ENCODE data around the gene PSAT1. TPM values are rescaled to one million over a fixed set of nuclear protein-coding genes. Genes with fewer than 3 reads are reported as not detected.

The PSAT1 gene
- polyA plus RNA-seq, 1 donor from 2014 or later, result 18.0 TPM

DNA sequence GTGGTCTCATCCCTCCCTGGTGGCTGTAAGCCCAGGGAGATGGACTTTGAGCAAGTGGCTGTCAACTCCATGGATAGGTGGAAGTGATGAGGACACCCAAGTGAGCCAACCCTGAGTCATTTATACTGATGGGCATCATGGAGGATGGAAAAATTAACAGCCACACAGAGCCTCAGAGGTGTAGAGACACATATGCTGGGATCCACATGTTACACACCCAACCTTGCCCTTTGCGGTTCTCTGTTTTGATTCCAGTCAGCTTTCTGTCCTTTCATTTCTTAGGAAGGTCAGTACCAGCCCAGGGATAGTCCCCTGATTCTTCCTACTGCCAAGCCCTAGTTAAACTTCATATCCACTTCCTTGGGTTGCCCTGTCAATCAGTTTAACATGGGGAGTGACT is 51.9 kb downstream of the PSAT1 start:
- H2AFZ ChIP-seq (ENCODE audit: low read depth, low read length), result no peak overlapping the region
- H3K36me3 ChIP-seq (ENCODE audit: insufficient read depth, low read length), result no peaks in the 10 kb centered on the region
- no peaks in the 10 kb centered on the region for H3K9me3 ChIP-seq (ENCODE audit: low read length)
- TF ChIP-seq RAD21 (conservative IDR thresholded peaks at IDR 0.05) (no peak), EP300 (conservative IDR thresholded peaks at IDR 0.05; ENCODE audit: poor library complexity, severe bottlenecking) (no peak), TAF1 (IDR thresholded peaks at IDR 0.05; ENCODE audit: low read depth) (no peak), SMC3 (conservative IDR thresholded peaks at IDR 0.05; ENCODE audit: poor library complexity) (no peak), EZH2 (IDR thresholded peaks at IDR 0.05; ENCODE audit: borderline replicate concordance, insufficient read depth, low read length, poor library complexity, severe bottlenecking) (no peak), MXI1 (conservative IDR thresholded peaks at IDR 0.05; ENCODE audit: poor library complexity, severe bottlenecking) (no peak), POLR2AphosphoS5 (IDR thresholded peaks at IDR 0.05) (no peak)
- TF ChIP-seq, protein P1, sequence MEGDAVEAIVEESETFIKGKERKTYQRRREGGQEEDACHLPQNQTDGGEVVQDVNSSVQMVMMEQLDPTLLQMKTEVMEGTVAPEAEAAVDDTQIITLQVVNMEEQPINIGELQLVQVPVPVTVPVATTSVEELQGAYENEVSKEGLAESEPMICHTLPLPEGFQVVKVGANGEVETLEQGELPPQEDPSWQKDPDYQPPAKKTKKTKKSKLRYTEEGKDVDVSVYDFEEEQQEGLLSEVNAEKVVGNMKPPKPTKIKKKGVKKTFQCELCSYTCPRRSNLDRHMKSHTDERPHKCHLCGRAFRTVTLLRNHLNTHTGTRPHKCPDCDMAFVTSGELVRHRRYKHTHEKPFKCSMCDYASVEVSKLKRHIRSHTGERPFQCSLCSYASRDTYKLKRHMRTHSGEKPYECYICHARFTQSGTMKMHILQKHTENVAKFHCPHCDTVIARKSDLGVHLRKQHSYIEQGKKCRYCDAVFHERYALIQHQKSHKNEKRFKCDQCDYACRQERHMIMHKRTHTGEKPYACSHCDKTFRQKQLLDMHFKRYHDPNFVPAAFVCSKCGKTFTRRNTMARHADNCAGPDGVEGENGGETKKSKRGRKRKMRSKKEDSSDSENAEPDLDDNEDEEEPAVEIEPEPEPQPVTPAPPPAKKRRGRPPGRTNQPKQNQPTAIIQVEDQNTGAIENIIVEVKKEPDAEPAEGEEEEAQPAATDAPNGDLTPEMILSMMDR (IDR thresholded peaks at IDR 0.05; ENCODE audit: poor library complexity, severe bottlenecking), result no peak
- TF ChIP-seq, protein P2, sequence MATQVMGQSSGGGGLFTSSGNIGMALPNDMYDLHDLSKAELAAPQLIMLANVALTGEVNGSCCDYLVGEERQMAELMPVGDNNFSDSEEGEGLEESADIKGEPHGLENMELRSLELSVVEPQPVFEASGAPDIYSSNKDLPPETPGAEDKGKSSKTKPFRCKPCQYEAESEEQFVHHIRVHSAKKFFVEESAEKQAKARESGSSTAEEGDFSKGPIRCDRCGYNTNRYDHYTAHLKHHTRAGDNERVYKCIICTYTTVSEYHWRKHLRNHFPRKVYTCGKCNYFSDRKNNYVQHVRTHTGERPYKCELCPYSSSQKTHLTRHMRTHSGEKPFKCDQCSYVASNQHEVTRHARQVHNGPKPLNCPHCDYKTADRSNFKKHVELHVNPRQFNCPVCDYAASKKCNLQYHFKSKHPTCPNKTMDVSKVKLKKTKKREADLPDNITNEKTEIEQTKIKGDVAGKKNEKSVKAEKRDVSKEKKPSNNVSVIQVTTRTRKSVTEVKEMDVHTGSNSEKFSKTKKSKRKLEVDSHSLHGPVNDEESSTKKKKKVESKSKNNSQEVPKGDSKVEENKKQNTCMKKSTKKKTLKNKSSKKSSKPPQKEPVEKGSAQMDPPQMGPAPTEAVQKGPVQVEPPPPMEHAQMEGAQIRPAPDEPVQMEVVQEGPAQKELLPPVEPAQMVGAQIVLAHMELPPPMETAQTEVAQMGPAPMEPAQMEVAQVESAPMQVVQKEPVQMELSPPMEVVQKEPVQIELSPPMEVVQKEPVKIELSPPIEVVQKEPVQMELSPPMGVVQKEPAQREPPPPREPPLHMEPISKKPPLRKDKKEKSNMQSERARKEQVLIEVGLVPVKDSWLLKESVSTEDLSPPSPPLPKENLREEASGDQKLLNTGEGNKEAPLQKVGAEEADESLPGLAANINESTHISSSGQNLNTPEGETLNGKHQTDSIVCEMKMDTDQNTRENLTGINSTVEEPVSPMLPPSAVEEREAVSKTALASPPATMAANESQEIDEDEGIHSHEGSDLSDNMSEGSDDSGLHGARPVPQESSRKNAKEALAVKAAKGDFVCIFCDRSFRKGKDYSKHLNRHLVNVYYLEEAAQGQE (IDR thresholded peaks at IDR 0.05; ENCODE audit: borderline replicate concordance), result no peak
- no peaks in the 10 kb centered on the region for H3K27me3 ChIP-seq (ENCODE audit: insufficient read depth, low read depth, low read length)
- no peaks in the 10 kb centered on the region for H3F3A ChIP-seq (ENCODE audit: insufficient read depth, low read length, poor library complexity, severe bottlenecking)
- H3K4me3 ChIP-seq (ENCODE audit: low read length), result no peak overlapping the region
- H3K9ac ChIP-seq (ENCODE audit: low read length), result no peak overlapping the region
- no peak overlapping the region for H3K27ac ChIP-seq (ENCODE audit: low read length)
- H4K20me1 ChIP-seq (ENCODE audit: insufficient read depth), result no peaks in the 10 kb centered on the region
- H3K9me2 ChIP-seq (ENCODE audit: insufficient read depth, low read length), result no peaks in the 10 kb centered on the region
- no peak overlapping the region for H3K4me2 ChIP-seq (ENCODE audit: low read length)
- no peaks in the 10 kb centered on the region for H3K79me2 ChIP-seq (replicated peaks; ENCODE audit: insufficient read depth, low read length)

DNA sequence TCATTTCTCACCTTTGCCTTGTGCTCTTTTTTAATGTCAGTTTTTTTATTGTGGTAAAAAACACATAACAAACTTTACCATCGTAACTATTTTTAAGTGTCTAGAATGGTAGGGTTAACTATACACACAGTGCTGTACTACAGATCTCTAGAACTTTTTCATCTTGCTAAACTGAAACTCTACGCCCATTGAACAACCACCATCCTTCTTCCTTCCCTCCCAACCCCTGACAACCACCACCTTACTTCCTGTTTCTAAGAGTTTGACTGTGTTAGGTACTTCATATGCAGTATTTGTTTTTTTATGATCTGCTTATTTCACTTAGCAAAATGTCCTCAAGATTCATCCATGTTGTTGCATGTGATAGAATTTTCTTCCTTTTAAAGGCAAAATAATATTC is 54.9 kb downstream of the PSAT1 start:
- no peak overlapping the region for H3K9ac ChIP-seq (ENCODE audit: low read length)
- no peaks in the 10 kb centered on the region for H3K9me2 ChIP-seq (ENCODE audit: insufficient read depth, low read length)
- no peaks in the 10 kb centered on the region for H3K79me2 ChIP-seq (replicated peaks; ENCODE audit: insufficient read depth, low read length)
- H3K9me3 ChIP-seq (ENCODE audit: low read length), result no peaks in the 10 kb centered on the region
- H3K27me3 ChIP-seq (ENCODE audit: insufficient read depth, low read depth, low read length), result no peaks in the 10 kb centered on the region
- TF ChIP-seq RAD21 (conservative IDR thresholded peaks at IDR 0.05) (no peak), EP300 (conservative IDR thresholded peaks at IDR 0.05; ENCODE audit: poor library complexity, severe bottlenecking) (no peak), TAF1 (IDR thresholded peaks at IDR 0.05; ENCODE audit: low read depth) (no peak), EZH2 (IDR thresholded peaks at IDR 0.05; ENCODE audit: borderline replicate concordance, insufficient read depth, low read length, poor library complexity, severe bottlenecking) (no peak), SMC3 (conservative IDR thresholded peaks at IDR 0.05; ENCODE audit: poor library complexity) (no peak)
- TF ChIP-seq, protein P2 (IDR thresholded peaks at IDR 0.05; ENCODE audit: borderline replicate concordance), result no peak
- no peaks in the 10 kb centered on the region for H3K36me3 ChIP-seq (ENCODE audit: insufficient read depth, low read length)
- H3K4me2 ChIP-seq (ENCODE audit: low read length), result no peak overlapping the region
- no peak overlapping the region for H3K27ac ChIP-seq (ENCODE audit: low read length)
- no peaks in the 10 kb centered on the region for H3F3A ChIP-seq (ENCODE audit: insufficient read depth, low read length, poor library complexity, severe bottlenecking)
- no peaks in the 10 kb centered on the region for H4K20me1 ChIP-seq (ENCODE audit: insufficient read depth)
- no peak overlapping the region for H3K4me3 ChIP-seq (ENCODE audit: low read length)
- no peak overlapping the region for H2AFZ ChIP-seq (ENCODE audit: low read depth, low read length)
